ENCODE data around the gene HPCAL1. TPM values are rescaled to one million over a fixed set of nuclear protein-coding genes. Genes with fewer than 3 reads are reported as not detected.
"Not testable (repeated sequence)": the region's sequence is repeated elsewhere in the genome, so short reads cannot be mapped to it uniquely, and the experiment has no call there.

HPCAL1 gene
- 92.0 and 165 TPM in 2 replicates for total RNA-seq (2014; rRNA removed; shearing (Covaris generic); ENCODE audit: low replicate concordance)

GRCh38 chr2:10302479-10303180 is at the start of gene HPCAL1:
Gene HPCAL1 (plus strand): TSS chr2:10302904. CDS start chr2:10419758, 116,854 bp downstream.
- in situ Hi-C loops (cut with HindIII; ENCODE audit: low pct_unique_long_range_greater_than_20kb, low sequenced_read_pairs): no loop called here
- peak; percentile 86 for DNase-seq (ENCODE audit: low read depth)

- no peak for DNase-seq (ENCODE audit: low read depth)
These were observed 48.9 kb upstream of the HPCAL1 start for GRCh38 chr2:10253596-10254372.

GRCh38 chr2:10254373-10255188 is 48.1 kb upstream of the HPCAL1 start:
- DNase-seq (ENCODE audit: low read depth): peak; percentile 31
- in situ Hi-C loops (cut with HindIII; ENCODE audit: low pct_unique_long_range_greater_than_20kb, low sequenced_read_pairs): no loop called here

More at GRCh38 chr2:10253596-10254372, 48.9 kb upstream of the HPCAL1 start:
- in situ Hi-C loops (cut with HindIII; ENCODE audit: low pct_unique_long_range_greater_than_20kb, low sequenced_read_pairs): no loop called here

GRCh38 chr2:10255189-10256030 is 47.3 kb upstream of the HPCAL1 start:
- no peak for DNase-seq (ENCODE audit: low read depth)
- in situ Hi-C loops (cut with HindIII; ENCODE audit: low pct_unique_long_range_greater_than_20kb, low sequenced_read_pairs): no loop called here

GRCh38 chr2:10256031-10256514 is 46.6 kb upstream of the HPCAL1 start:
- in situ Hi-C loops (cut with HindIII; ENCODE audit: low pct_unique_long_range_greater_than_20kb, low sequenced_read_pairs): no loop called here
- no peak for DNase-seq (ENCODE audit: low read depth)

GRCh38 chr2:10256515-10257031 is 46.1 kb upstream of the HPCAL1 start:
- DNase-seq (ENCODE audit: low read depth): no peak
- in situ Hi-C loops (cut with HindIII; ENCODE audit: low pct_unique_long_range_greater_than_20kb, low sequenced_read_pairs): no loop called here

- no peak for DNase-seq (ENCODE audit: low read depth)
- in situ Hi-C loops (cut with HindIII; ENCODE audit: low pct_unique_long_range_greater_than_20kb, low sequenced_read_pairs): no loop called here
These were observed 45.7 kb upstream of the HPCAL1 start for GRCh38 chr2:10257036-10257435.

GRCh38 chr2:10257500-10258147 is 45.1 kb upstream of the HPCAL1 start:
- no peak for DNase-seq (ENCODE audit: low read depth)
- in situ Hi-C loops (cut with HindIII; ENCODE audit: low pct_unique_long_range_greater_than_20kb, low sequenced_read_pairs): no loop called here

- in situ Hi-C loops (cut with HindIII; ENCODE audit: low pct_unique_long_range_greater_than_20kb, low sequenced_read_pairs): no loop called here
- no peak for DNase-seq (ENCODE audit: low read depth)
These were observed 44.4 kb upstream of the HPCAL1 start for GRCh38 chr2:10258326-10258725.

- in situ Hi-C loops (cut with HindIII; ENCODE audit: low pct_unique_long_range_greater_than_20kb, low sequenced_read_pairs): no loop called here
- DNase-seq (ENCODE audit: low read depth): no peak
These were observed 44.0 kb upstream of the HPCAL1 start for GRCh38 chr2:10258726-10259125.

GRCh38 chr2:10260130-10260529 is 42.6 kb upstream of the HPCAL1 start:
- no peak for DNase-seq (ENCODE audit: low read depth)
- in situ Hi-C loops (cut with HindIII; ENCODE audit: low pct_unique_long_range_greater_than_20kb, low sequenced_read_pairs): no loop called here

GRCh38 chr2:10263526-10263925 is 39.2 kb upstream of the HPCAL1 start:
- DNase-seq (ENCODE audit: low read depth); in situ Hi-C loops (cut with HindIII; ENCODE audit: low pct_unique_long_range_greater_than_20kb, low sequenced_read_pairs): not testable (repeated sequence)

- DNase-seq (ENCODE audit: low read depth): no peak
- in situ Hi-C loops (cut with HindIII; ENCODE audit: low pct_unique_long_range_greater_than_20kb, low sequenced_read_pairs): no loop called here
These were observed 38.0 kb upstream of the HPCAL1 start for GRCh38 chr2:10264506-10265328.

- in situ Hi-C loops (cut with HindIII; ENCODE audit: low pct_unique_long_range_greater_than_20kb, low sequenced_read_pairs): no loop called here
- DNase-seq (ENCODE audit: low read depth): no peak
These were observed 37.2 kb upstream of the HPCAL1 start for GRCh38 chr2:10265329-10266132.

- DNase-seq (ENCODE audit: low read depth): no peak
These were observed 36.5 kb upstream of the HPCAL1 start for GRCh38 chr2:10266133-10266620.

More at GRCh38 chr2:10266133-10266620, 36.5 kb upstream of the HPCAL1 start:
- in situ Hi-C loops (cut with HindIII; ENCODE audit: low pct_unique_long_range_greater_than_20kb, low sequenced_read_pairs): no loop called here

Measured in Caki2 (cell line).